Smooth muscle cell of trachea (primary cell): ENCODE data around the gene APOC4. TPM values are rescaled to one million over a fixed set of nuclear protein-coding genes. Genes with fewer than 3 reads are reported as not detected.

Source experiments
- total RNA-seq: library from RNA; depleted of rRNA; stranded (reverse); fragments of >200 nt; gene quantifications from 2 replicates; pipeline ENCODE4 v1.2.1, GENCODE V29; 2014

The APOC4 gene, protein sequence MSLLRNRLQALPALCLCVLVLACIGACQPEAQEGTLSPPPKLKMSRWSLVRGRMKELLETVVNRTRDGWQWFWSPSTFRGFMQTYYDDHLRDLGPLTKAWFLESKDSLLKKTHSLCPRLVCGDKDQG
- not detected in 2 replicates for total RNA-seq

DNA sequence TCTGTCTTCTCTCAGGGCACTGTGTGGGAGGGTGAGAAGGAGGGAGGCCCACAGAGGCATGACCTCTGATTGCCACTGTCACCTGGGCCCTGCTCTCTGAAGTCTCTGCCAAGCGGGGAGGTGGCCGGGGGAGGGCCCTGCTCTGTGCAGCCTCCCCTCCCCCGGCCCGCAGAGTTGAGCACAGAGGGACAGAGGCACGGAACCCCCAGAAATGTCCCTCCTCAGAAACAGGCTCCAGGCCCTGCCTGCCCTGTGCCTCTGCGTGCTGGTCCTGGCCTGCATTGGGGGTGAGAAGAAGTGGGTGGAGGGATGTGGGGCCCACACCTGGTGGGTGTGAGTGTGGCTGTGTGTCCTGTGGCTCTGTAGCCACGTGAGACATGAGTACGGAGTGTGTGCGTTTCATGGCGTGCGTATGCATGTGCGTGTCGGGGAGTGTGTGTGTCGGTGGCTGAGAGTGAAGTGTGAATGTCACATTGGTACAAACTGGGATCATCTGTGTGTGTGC, at the start of gene APOC4:
APOC4 (plus strand) TSS at position 171 of the 505 bp plus-strand sequence; CDS start at position 212, 41 bp downstream.

DNA sequence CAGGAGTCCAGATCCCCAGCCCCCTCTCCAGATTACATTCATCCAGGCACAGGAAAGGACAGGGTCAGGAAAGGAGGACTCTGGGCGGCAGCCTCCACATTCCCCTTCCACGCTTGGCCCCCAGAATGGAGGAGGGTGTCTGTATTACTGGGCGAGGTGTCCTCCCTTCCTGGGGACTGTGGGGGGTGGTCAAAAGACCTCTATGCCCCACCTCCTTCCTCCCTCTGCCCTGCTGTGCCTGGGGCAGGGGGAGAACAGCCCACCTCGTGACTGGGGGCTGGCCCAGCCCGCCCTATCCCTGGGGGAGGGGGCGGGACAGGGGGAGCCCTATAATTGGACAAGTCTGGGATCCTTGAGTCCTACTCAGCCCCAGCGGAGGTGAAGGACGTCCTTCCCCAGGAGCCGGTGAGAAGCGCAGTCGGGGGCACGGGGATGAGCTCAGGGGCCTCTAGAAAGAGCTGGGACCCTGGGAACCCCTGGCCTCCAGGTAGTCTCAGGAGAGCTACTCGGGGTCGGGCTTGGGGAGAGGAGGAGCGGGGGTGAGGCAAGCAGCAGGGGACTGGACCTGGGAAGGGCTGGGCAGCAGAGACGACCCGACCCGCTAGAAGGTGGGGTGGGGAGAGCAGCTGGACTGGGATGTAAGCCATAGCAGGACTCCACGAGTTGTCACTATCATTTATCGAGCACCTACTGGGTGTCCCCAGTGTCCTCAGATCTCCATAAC, 36.4 kb upstream of the APOC4 start, which contains the start of gene APOE:
APOE (plus strand) TSS at position 360 of the 724 bp plus-strand sequence. CDS start 829 bp downstream, outside the sequence.

DNA sequence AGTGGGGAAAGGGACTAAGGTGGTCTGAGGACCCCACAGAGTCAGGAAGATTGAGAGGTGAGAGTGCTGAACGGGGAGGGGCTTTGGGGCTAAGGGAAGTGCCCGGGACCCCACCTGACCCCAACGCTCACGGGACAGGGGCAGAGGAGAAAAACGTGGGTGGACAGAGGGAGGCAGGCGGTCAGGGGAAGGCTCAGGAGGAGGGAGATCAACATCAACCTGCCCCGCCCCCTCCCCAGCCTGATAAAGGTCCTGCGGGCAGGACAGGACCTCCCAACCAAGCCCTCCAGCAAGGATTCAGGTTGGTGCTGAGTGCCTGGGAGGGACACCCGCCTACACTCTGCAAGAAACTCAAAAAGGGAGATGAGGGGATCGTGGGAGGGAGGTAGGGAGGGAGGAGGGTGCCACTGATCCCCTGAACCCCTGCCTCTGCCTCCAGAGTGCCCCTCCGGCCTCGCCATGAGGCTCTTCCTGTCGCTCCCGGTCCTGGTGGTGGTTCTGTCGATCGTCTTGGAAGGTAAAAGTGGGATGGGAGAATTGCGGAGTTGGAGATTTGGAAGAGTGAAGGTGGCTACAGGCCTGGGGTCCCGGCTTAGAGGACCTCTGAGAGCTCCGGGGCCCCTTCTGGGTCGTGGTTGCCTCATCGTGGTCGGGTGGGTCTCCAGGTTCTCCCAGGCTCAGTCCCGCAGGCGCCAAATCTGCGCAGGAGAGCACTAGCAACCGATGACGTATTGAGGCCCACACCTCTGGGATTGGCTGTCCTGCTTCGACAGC, 27.4 kb upstream of the APOC4 start, which contains the start of gene APOC1:
APOC1 (plus strand) TSS at position 176 of the 774 bp plus-strand sequence; CDS start at position 460, 284 bp downstream.

DNA sequence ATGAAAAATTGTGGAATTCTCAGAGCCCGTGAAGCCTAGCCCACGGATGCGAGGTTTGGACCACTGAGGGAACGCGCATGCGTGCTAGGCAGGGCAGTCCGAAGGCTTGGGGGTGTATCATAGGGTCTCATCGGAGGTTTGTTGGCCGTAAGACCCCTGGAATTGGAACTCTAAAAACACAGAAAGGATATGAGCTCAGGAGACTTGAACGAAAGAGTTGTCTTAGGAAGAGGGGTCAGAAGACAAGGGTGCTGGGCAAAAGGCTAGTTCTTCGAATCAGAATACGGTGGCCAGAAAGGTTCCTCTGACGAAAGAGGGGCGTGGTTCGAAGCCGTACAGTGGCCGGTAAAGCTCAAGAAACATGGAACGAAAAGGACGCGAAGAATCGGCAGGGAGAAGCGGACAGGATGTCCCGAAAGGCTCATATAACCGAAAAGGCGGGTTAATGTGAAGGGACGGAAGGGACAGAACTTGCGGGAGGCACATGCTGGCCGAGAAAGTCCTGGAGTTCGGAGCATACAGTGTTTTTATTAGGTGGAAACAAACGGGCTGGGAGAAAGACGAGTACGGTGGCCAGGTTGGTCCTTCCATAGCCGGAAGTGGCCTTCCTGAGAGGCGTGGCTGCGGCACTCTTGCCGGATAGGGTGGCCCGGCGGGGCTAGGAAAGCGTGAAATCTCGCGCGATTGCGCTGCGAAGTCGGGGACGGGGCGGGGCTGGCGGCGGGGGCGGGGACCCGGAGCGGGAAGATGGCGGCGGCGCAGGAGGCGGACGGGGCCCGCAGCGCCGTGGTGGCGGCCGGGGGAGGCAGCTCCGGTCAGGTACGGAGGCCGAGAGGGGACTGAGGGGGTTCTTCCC, 12.8 kb downstream of the APOC4 start, which contains the start of gene CLPTM1:
CLPTM1 (plus strand) TSS at position 732 of the 856 bp plus-strand sequence; CDS start at position 748, 16 bp downstream.

Other genes with a start within 250 kb of the APOC4 start
- gene CEACAM16, start 243.1 kb upstream of the APOC4 start, total RNA-seq = 0.17 TPM in 1 of 2 replicates, not detected in the other
- 7.3 and 13.2 TPM in 2 replicates for gene BCL3, start 193.5 kb upstream of the APOC4 start, total RNA-seq
- not detected in 2 replicates for gene CBLC, start 164.3 kb upstream of the APOC4 start, total RNA-seq
- 9.3 and 31.3 TPM in 2 replicates for gene BCAM, start 133.1 kb upstream of the APOC4 start, total RNA-seq
- gene NECTIN2, start 95.9 kb upstream of the APOC4 start, total RNA-seq = 45.2 and 61.5 TPM in 2 replicates
- 31.3 and 36.4 TPM in 2 replicates for gene TOMM40, start 51.0 kb upstream of the APOC4 start, total RNA-seq
- 4.1 and 58.4 TPM in 2 replicates for gene APOE, start 36.4 kb upstream of the APOC4 start, total RNA-seq
- gene APOC1, start 27.6 kb upstream of the APOC4 start, total RNA-seq = 0.58 and 0.99 TPM in 2 replicates
- gene APOC2, start 3.8 kb downstream of the APOC4 start, total RNA-seq = not detected in 2 replicates
- gene CLPTM1, start 13.1 kb downstream of the APOC4 start, total RNA-seq = 42.9 and 94.9 TPM in 2 replicates
- gene RELB, start 59.2 kb downstream of the APOC4 start, total RNA-seq = 4.1 and 19.0 TPM in 2 replicates
- 11.4 and 25.5 TPM in 2 replicates for gene CLASRP, start 96.8 kb downstream of the APOC4 start, total RNA-seq
- gene ZNF296, start 134.2 kb downstream of the APOC4 start, total RNA-seq = 0.17 and 0.29 TPM in 2 replicates
- gene GEMIN7, start 137.0 kb downstream of the APOC4 start, total RNA-seq = 21.1 and 22.2 TPM in 2 replicates
- 39.7 and 66.0 TPM in 2 replicates for gene PPP1R37, start 150.9 kb downstream of the APOC4 start, total RNA-seq
- gene NKPD1, start 218.7 kb downstream of the APOC4 start, total RNA-seq = under 0.01 and 0.66 TPM in 2 replicates
- gene TRAPPC6A, start 236.0 kb downstream of the APOC4 start, total RNA-seq = 6.1 and 8.3 TPM in 2 replicates
- 8.9 and 13.1 TPM in 2 replicates for gene BLOC1S3, start 236.5 kb downstream of the APOC4 start, total RNA-seq